PFSK-1 (cell line): Measurements from ENCODE around the gene MYH14.

Experiments
- FOXP2 ChIP-seq: optimal IDR thresholded peaks from 2 replicates; pipeline ENCODE3; 2011; ENCODE audit warnings: borderline replicate concordance, control low read depth, inconsistent platforms; ENCODE audit not compliant: insufficient read depth; ENCODE audit errors: extremely low read length, extremely low read depth
- POLR2AphosphoS5 ChIP-seq: IDR thresholded peaks from 2 replicates; pipeline ENCODE4 v1.6.1; 2012; ENCODE audit warnings: low read depth, mild to moderate bottlenecking, control low read depth, low read length, moderate library complexity
- REST ChIP-seq, 2 experiments: IDR thresholded peaks; 2 replicates each; pipeline versions ENCODE4 v1.6.1 to v1.8.0; 2011 to 2012; ENCODE audit warnings: low read depth in 2 of 2, low read length in 2 of 2, control low read depth in 1 of 2, inconsistent platforms in 1 of 2, mild to moderate bottlenecking in 1 of 2, moderate library complexity in 1 of 2; ENCODE audit not compliant: insufficient read depth in 1 of 2
- SIN3A ChIP-seq: IDR thresholded peaks from 2 replicates; pipeline ENCODE4 v1.6.1; 2012; ENCODE audit warnings: mild to moderate bottlenecking, low read length, moderate library complexity, borderline replicate concordance; ENCODE audit not compliant: insufficient read depth
- TAF1 ChIP-seq: IDR thresholded peaks from 2 replicates; pipeline ENCODE4 v1.6.1; 2012; ENCODE audit warnings: low read length, control low read depth, borderline replicate concordance; ENCODE audit not compliant: insufficient read depth

Gene MYH14

GRCh38 chr19:50326101-50326664 lies 122.8 kb downstream of the MYH14 start:
- no peak for TF ChIP-seq SIN3A
- TF ChIP-seq REST (IDR thresholded peaks at IDR 0.05; ENCODE audit: insufficient read depth in 1 of 2, low read depth in 2 of 2, low read length in 2 of 2) = no peak
- no peak for TF ChIP-seq FOXP2
- no peak for TF ChIP-seq TAF1
- no peak for TF ChIP-seq POLR2AphosphoS5

GRCh38 chr19:50327013-50327412 lies 123.6 kb downstream of the MYH14 start:
- TF ChIP-seq TAF1 (no peak), POLR2AphosphoS5 (no peak), REST (IDR thresholded peaks at IDR 0.05; ENCODE audit: insufficient read depth in 1 of 2, low read depth in 2 of 2, low read length in 2 of 2) (no peak), SIN3A (no peak), FOXP2 (no peak)

- TF ChIP-seq FOXP2 = no peak
- TF ChIP-seq REST (IDR thresholded peaks at IDR 0.05; ENCODE audit: insufficient read depth in 1 of 2, low read depth in 2 of 2, low read length in 2 of 2) = no peak
- TF ChIP-seq SIN3A = no peak
- TF ChIP-seq POLR2AphosphoS5 = no peak
- no peak for TF ChIP-seq TAF1
Measured at GRCh38 chr19:50327461-50328223, 124.2 kb downstream of the MYH14 start.

- TF ChIP-seq TAF1 = no peak
- no peak for TF ChIP-seq FOXP2
- TF ChIP-seq REST (IDR thresholded peaks at IDR 0.05; ENCODE audit: insufficient read depth in 1 of 2, low read depth in 2 of 2, low read length in 2 of 2) = no peak
- no peak for TF ChIP-seq POLR2AphosphoS5
- no peak for TF ChIP-seq SIN3A
Measured at GRCh38 chr19:50328224-50328872, 124.9 kb downstream of the MYH14 start.
